Karpas-422 (cell line): ENCODE measurements around the gene RBM20. TPM values are rescaled to one million over a fixed set of nuclear protein-coding genes. Genes with fewer than 3 reads are reported as not detected.
A peak's percentile ranks its signal among the peaks of the same experiment; 100 is the strongest.

Experiments used
- DNase-seq: peaks from one replicate; pipeline ENCODE4 v3.0.0-alpha.2; 2015
- H2AFZ ChIP-seq: fragments of 200-600 bp; sonication (generic); 2 replicates; pipeline ENCODE4 v1.6.1; 2014; ENCODE audit warnings: antibody characterized with exemption, low read length, mixed read lengths
- H3K27ac ChIP-seq: fragments of 200-600 bp; sonication (generic); 2 replicates; pipeline ENCODE4 v1.5.1; 2014; ENCODE audit warnings: mild to moderate bottlenecking, low read length, moderate library complexity
- H3K27me3 ChIP-seq: fragments of 200-600 bp; sonication (generic); 2 replicates; pipeline ENCODE4 v1.6.1; 2014; ENCODE audit warnings: low read length, mixed read lengths
- H3K36me3 ChIP-seq: fragments of 200-600 bp; sonication (generic); 2 replicates; pipeline ENCODE4 v1.6.1; 2014; ENCODE audit warnings: low read length, mixed read lengths; ENCODE audit not compliant: insufficient read depth
- H3K4me1 ChIP-seq: fragments of 200-600 bp; sonication (generic); 2 replicates; pipeline ENCODE4 v1.6.1; 2014; ENCODE audit warnings: mild to moderate bottlenecking, low read length, mixed read lengths
- H3K4me2 ChIP-seq: fragments of 200-600 bp; sonication (generic); 2 replicates; pipeline ENCODE4 v1.6.1; 2014; ENCODE audit warnings: low read length, low read depth, mild to moderate bottlenecking; ENCODE audit not compliant: poor library complexity, severe bottlenecking
- H3K4me3 ChIP-seq: fragments of 200-600 bp; sonication (generic); 2 replicates; pipeline ENCODE4 v1.5.1; 2014; ENCODE audit warnings: mild to moderate bottlenecking, antibody characterized with exemption, low read length, mixed read lengths
- H3K79me2 ChIP-seq: fragments of 200-600 bp; sonication (generic); 2 replicates; pipeline ENCODE4 v1.6.1; 2014; ENCODE audit warnings: mild to moderate bottlenecking, low read length, mixed read lengths
- H3K9ac ChIP-seq: fragments of 200-600 bp; sonication (generic); 2 replicates; pipeline ENCODE4 v1.6.0; 2014; ENCODE audit warnings: low read length
- H3K9me2 ChIP-seq: fragments of 200-600 bp; sonication (generic), shearing (Covaris generic); replicated peaks from 2 replicates; pipeline ENCODE4 v1.6.0; 2014; ENCODE audit warnings: mild to moderate bottlenecking, low read length, moderate library complexity; ENCODE audit not compliant: insufficient read depth
- H3K9me3 ChIP-seq: fragments of 300-700, 200-600 bp; sonication (generic); 2 replicates; pipeline ENCODE4 v1.6.1; 2014; ENCODE audit warnings: low read length, mixed read lengths
- H4K20me1 ChIP-seq: fragments of 200-600 bp; sonication (generic); 2 replicates; pipeline ENCODE4 v1.6.1; 2014; ENCODE audit warnings: mild to moderate bottlenecking, antibody characterized with exemption, low read length, low read depth; ENCODE audit not compliant: insufficient read depth
- total RNA-seq: library from RNA; depleted of rRNA; stranded (reverse); fragments of >200 nt; shearing (Covaris generic); gene quantifications from 2 replicates; pipeline ENCODE4 v1.2.3, GENCODE V29; 2014; ENCODE audit warnings: low replicate concordance

The RBM20 gene
- total RNA-seq, 1 experiment from 2014 or later: not detected

DNA sequence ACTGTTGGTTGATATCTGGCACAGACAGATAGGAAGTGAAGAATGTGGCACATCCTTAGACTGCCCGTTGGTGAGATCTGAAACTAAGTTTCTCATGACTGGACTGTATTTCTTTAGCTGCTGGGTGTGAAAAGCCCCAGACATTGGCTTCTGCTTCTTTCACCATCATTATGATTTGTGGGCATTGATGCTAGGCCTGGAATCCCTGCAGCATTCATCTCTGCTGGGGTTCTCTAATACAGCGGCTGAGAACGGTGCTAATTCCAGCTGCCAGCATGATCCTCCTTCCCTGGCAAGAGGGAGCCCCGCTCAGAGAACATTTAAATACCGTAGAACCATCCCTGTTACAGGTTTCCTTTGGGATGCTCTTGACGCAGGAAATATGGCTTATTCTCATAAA is 26.2 kb downstream of the RBM20 start:
- Histone ChIP-seq H4K20me1 (no peaks in the 10 kb centered on the region), H3K9ac (no peak overlapping the region), H3K27me3 (no peaks in the 10 kb centered on the region), H3K4me3 (no peak overlapping the region), H3K36me3 (no peaks in the 10 kb centered on the region), H3K27ac (no peak overlapping the region), H3K9me2 (no peaks in the 10 kb centered on the region), H3K4me2 (no peak overlapping the region), H3K9me3 (no peaks in the 10 kb centered on the region), H2AFZ (no peak overlapping the region), H3K4me1 (peaks cover 3% of the 10 kb centered on the region; the same call in 1 of the 2 replicates), H3K79me2 (no peaks in the 10 kb centered on the region)
- no peak for DNase-seq

GRCh38 chr10:110671788-110672579 is 27.8 kb downstream of the RBM20 start:
- Histone ChIP-seq H3K79me2 (no peaks in the 10 kb centered on the region), H3K9me3 (no peaks in the 10 kb centered on the region), H3K4me2 (peak overlapping the region; percentile 64), H3K4me1 (peaks cover 3% of the 10 kb centered on the region; the same call in 1 of the 2 replicates), H4K20me1 (no peaks in the 10 kb centered on the region), H3K27me3 (no peaks in the 10 kb centered on the region), H3K36me3 (no peaks in the 10 kb centered on the region), H3K9me2 (no peaks in the 10 kb centered on the region), H3K4me3 (peak overlapping the region; percentile 54), H3K9ac (peak overlapping the region; percentile 44), H3K27ac (no peak overlapping the region), H2AFZ (0 out of 2 replicates have a peak overlapping the region, but pooled peaks have one; percentile 65)
- peak; percentile 78 for DNase-seq

DNA sequence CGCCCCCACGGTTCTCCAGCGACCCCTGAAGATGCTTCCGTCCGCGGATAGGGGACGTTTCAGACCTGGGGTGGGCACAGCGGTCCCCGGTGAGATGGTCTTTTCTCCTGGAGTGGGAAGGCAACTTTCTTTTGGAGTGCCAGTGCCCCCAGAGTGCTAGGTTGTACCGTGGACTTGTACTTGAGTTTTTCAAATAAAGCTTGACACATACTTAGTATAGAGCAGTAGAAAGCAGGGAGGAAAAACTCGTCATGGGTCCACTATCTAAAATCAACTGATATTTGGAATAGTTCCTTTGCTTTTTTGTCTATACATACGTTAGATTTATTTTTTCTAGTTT is 28.4 kb downstream of the RBM20 start:
- Histone ChIP-seq H3K36me3 (no peaks in the 10 kb centered on the region), H4K20me1 (no peaks in the 10 kb centered on the region), H2AFZ (0 out of 2 replicates have a peak overlapping the region, but pooled peaks have one; percentile 65), H3K4me3 (peak overlapping the region; percentile 54), H3K27me3 (no peaks in the 10 kb centered on the region), H3K4me1 (peaks cover 3% of the 10 kb centered on the region; the same call in 1 of the 2 replicates), H3K9ac (peak overlapping the region; percentile 44), H3K9me2 (no peaks in the 10 kb centered on the region), H3K4me2 (peak overlapping the region; percentile 64), H3K79me2 (no peaks in the 10 kb centered on the region), H3K9me3 (no peaks in the 10 kb centered on the region), H3K27ac (no peak overlapping the region)
- DNase-seq: no peak

DNA sequence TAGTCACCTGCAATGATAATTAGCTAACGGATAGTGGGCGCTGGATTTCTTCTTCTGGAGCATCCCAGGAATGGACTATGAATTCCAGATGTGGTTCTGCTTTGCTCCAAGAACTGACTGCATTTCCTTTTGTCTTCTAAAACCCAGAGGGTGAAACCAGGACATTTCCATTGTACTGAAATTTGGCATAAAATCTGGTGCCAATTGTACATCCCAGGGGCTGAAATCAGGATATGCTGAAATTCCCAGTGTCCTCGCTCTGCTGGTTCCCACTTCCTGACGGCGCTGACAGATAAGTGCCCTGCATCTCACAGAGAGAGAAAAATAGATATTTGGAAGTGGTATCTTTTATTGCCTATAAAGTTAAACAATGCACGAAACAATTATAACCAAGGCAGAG is 31.9 kb downstream of the RBM20 start:
- Histone ChIP-seq H3K79me2 (no peaks in the 10 kb centered on the region), H3K36me3 (no peaks in the 10 kb centered on the region), H3K27me3 (no peaks in the 10 kb centered on the region), H3K9ac (no peak overlapping the region), H3K4me3 (no peak overlapping the region), H3K9me2 (no peaks in the 10 kb centered on the region), H3K4me1 (peaks cover 3% of the 10 kb centered on the region; the same call in 1 of the 2 replicates), H3K4me2 (no peak overlapping the region), H2AFZ (no peak overlapping the region), H4K20me1 (no peaks in the 10 kb centered on the region), H3K27ac (no peak overlapping the region), H3K9me3 (no peaks in the 10 kb centered on the region)
- no peak for DNase-seq

- Histone ChIP-seq H3K79me2 (no peaks in the 10 kb centered on the region), H3K4me1 (no peaks in the 10 kb centered on the region), H3K27me3 (no peaks in the 10 kb centered on the region), H3K27ac (no peak overlapping the region), H2AFZ (no peak overlapping the region), H3K36me3 (no peaks in the 10 kb centered on the region), H3K9ac (no peak overlapping the region), H3K4me2 (no peak overlapping the region), H3K9me2 (no peaks in the 10 kb centered on the region), H3K9me3 (no peaks in the 10 kb centered on the region), H3K4me3 (no peak overlapping the region), H4K20me1 (no peaks in the 10 kb centered on the region)
- DNase-seq: no peak
Measured at GRCh38 chr10:110679486-110680272, 35.5 kb downstream of the RBM20 start.

DNA sequence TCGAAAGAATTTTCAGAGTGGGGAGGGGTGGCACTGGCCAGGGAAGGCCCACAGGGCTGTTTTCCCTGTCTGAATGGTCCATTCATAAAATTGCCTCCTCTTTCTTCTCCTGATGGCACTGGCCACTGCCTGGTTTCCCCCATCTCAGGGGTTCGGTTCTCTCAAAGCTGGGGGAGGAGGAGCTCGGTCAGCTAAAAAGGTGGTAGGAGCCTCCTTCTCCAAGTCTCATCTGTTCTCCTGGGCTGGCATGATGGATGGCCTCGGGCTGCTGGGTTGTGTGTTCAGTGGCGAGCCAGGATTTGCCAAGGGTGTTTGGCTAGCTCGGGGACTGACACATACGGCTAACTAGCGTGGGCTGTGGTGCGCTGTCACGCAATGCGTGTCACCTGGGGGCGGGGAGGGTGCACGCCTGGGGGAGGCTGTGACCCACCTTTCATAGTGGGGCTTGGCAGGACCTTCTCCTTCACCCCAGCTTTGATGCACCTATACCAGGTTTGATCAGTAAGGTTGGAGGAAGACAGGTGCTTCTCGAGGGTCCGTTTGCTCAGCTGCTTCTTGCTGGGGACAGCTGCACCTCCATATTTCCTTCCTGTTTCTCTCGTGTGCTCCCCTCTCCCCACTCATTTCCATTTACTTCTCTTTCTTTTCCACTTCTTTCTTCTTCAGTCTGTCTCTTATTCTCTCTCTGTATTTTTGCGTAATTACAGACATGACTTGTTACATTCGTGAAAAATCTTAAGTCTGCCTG is 36.3 kb downstream of the RBM20 start:
- H4K20me1 ChIP-seq: no peaks in the 10 kb centered on the region
- H3K9me2 ChIP-seq: no peaks in the 10 kb centered on the region
- no peak for DNase-seq
- H3K27me3 ChIP-seq: no peaks in the 10 kb centered on the region
- H3K27ac ChIP-seq: no peak overlapping the region
- no peak overlapping the region for H3K4me2 ChIP-seq
- H3K36me3 ChIP-seq: no peaks in the 10 kb centered on the region
- no peaks in the 10 kb centered on the region for H3K4me1 ChIP-seq
- H3K9me3 ChIP-seq: no peaks in the 10 kb centered on the region
- H2AFZ ChIP-seq: no peak overlapping the region
- no peaks in the 10 kb centered on the region for H3K79me2 ChIP-seq
- no peak overlapping the region for H3K9ac ChIP-seq
- no peak overlapping the region for H3K4me3 ChIP-seq

- Histone ChIP-seq H3K9me3 (no peaks in the 10 kb centered on the region), H3K9me2 (no peaks in the 10 kb centered on the region), H3K4me3 (no peak overlapping the region), H3K4me1 (no peaks in the 10 kb centered on the region), H4K20me1 (no peaks in the 10 kb centered on the region), H2AFZ (no peak overlapping the region), H3K9ac (no peak overlapping the region), H3K36me3 (no peaks in the 10 kb centered on the region), H3K4me2 (no peak overlapping the region), H3K27me3 (no peaks in the 10 kb centered on the region), H3K27ac (no peak overlapping the region), H3K79me2 (no peaks in the 10 kb centered on the region)
- DNase-seq: peak; percentile 60
Measured at GRCh38 chr10:110681023-110681681, 37.0 kb downstream of the RBM20 start.
